WTC11 (cell line): ENCODE data around the gene MMP23B. TPM values are rescaled to one million over a fixed set of nuclear protein-coding genes. Genes with fewer than 3 reads are reported as not detected.
A peak's percentile ranks its signal among the peaks of the same experiment; 100 is the strongest.

Experiments used
- ATAC-seq: fragments of 200-7000 bp; cut with Tn5 transposase; 2 replicates; pipeline ENCODE4 v1.10.0; 2021; ENCODE audit warnings: mild to moderate bottlenecking, moderate library complexity
- CTCF ChIA-PET: fragments of 300-600 bp; sonication (Branson Sonifier 250); formaldehyde crosslinking; loops from one replicate; lab custom pipeline; 2021; ENCODE audit warnings: antibody characterized with exemption; lab: Charles Lee
- POLR2A ChIA-PET: fragments of 350-600 bp; sonication (Branson Sonifier 250); formaldehyde crosslinking; loops from one replicate; lab custom pipeline; 2021; ENCODE audit warnings: antibody characterized with exemption; lab: Charles Lee
- DNase-seq: peaks from one replicate; pipeline ENCODE4 v3.0.0; 2021; ENCODE audit warnings: low spot score
- H3K27ac Mint-ChIP-seq: 2 replicates; pipeline ENCODE4 v1.8.0; 2021; ENCODE audit warnings: mixed read lengths
- H3K27me3 Mint-ChIP-seq: 2 replicates; pipeline ENCODE4 v1.8.0; 2021; ENCODE audit warnings: low read depth, mild to moderate bottlenecking, moderate library complexity, mixed read lengths
- H3K36me3 Mint-ChIP-seq: 2 replicates; pipeline ENCODE4 v1.8.0; 2021; ENCODE audit warnings: mixed read lengths
- H3K4me1 Mint-ChIP-seq: 2 replicates; pipeline ENCODE4 v1.8.0; 2022; ENCODE audit warnings: mixed read lengths
- H3K4me3 Mint-ChIP-seq: 2 replicates; pipeline ENCODE4 v1.8.0; 2021; ENCODE audit warnings: mild to moderate bottlenecking, moderate library complexity, mixed read lengths
- H3K9me3 Mint-ChIP-seq: 2 replicates; pipeline ENCODE4 v1.8.0; 2021; ENCODE audit warnings: mixed read lengths
- ESRRA ChIP-seq: sonication (generic); formaldehyde crosslinking; IDR thresholded peaks from 2 replicates; pipeline ENCODE4 v1.8.1; 2022; ENCODE audit warnings: mild to moderate bottlenecking, missing genetic modification reagents, borderline replicate concordance
- GRHL2 ChIP-seq: fragments of 250-450 bp; sonication (Bioruptor Pico); IDR thresholded peaks from 2 replicates; pipeline ENCODE4 v1.8.0; 2022; ENCODE audit warnings: mild to moderate bottlenecking, moderate library complexity; ENCODE audit not compliant: insufficient replicate concordance, severe bottlenecking
- JAZF1 ChIP-seq: fragments of 250-450 bp; sonication (Bioruptor Pico); IDR thresholded peaks from 2 replicates; pipeline ENCODE4 v1.9.0; 2021; ENCODE audit warnings: moderate library complexity, mild to moderate bottlenecking, inconsistent platforms
- MXD4 ChIP-seq: fragments of 250-450 bp; sonication (Bioruptor Pico); IDR thresholded peaks from 2 replicates; pipeline ENCODE4 v1.8.0; 2021; ENCODE audit warnings: mild to moderate bottlenecking, moderate library complexity, borderline replicate concordance
- NFE2L1 ChIP-seq: sonication (generic); formaldehyde crosslinking; IDR thresholded peaks from 2 replicates; pipeline ENCODE4 v1.8.1; 2023; ENCODE audit warnings: missing genetic modification reagents
- SMAD3 ChIP-seq: sonication (generic); formaldehyde crosslinking; IDR thresholded peaks from 2 replicates; pipeline ENCODE4 v1.8.0; 2022; ENCODE audit warnings: missing genetic modification reagents, mild to moderate bottlenecking, borderline replicate concordance
- SOX15 ChIP-seq: fragments of 250-450 bp; sonication (Bioruptor Pico); IDR thresholded peaks from 2 replicates; pipeline ENCODE4 v1.9.0; 2021; ENCODE audit warnings: mild to moderate bottlenecking
- SP1 ChIP-seq: sonication (generic); formaldehyde crosslinking; conservative IDR thresholded peaks from 2 replicates; pipeline ENCODE4 v1.8.1; 2022; ENCODE audit warnings: missing genetic modification reagents
- ZNF396 ChIP-seq: fragments of 250-450 bp; sonication (Bioruptor Pico); IDR thresholded peaks from 2 replicates; pipeline ENCODE4 v1.8.0; 2021; ENCODE audit warnings: mild to moderate bottlenecking, moderate library complexity, borderline replicate concordance
- total RNA-seq: library from RNA; stranded (reverse); gene quantifications from 3 replicates; pipeline ENCODE4 v1.2.3, GENCODE V29; 2021
- TF ChIP-seq, protein P1 (sequence below): sonication (generic); formaldehyde crosslinking; IDR thresholded peaks from 2 replicates; pipeline ENCODE4 v1.8.0; 2022; ENCODE audit warnings: mild to moderate bottlenecking, missing genetic modification reagents
- TF ChIP-seq, protein P2 (sequence below): sonication (generic); formaldehyde crosslinking; IDR thresholded peaks from 2 replicates; pipeline ENCODE4 v1.8.1; 2022; ENCODE audit warnings: low read depth, mild to moderate bottlenecking, moderate library complexity, missing genetic modification reagents, borderline replicate concordance

Gene MMP23B
- total RNA-seq, 1 experiment from 2014 or later, result 20.0 TPM

DNA sequence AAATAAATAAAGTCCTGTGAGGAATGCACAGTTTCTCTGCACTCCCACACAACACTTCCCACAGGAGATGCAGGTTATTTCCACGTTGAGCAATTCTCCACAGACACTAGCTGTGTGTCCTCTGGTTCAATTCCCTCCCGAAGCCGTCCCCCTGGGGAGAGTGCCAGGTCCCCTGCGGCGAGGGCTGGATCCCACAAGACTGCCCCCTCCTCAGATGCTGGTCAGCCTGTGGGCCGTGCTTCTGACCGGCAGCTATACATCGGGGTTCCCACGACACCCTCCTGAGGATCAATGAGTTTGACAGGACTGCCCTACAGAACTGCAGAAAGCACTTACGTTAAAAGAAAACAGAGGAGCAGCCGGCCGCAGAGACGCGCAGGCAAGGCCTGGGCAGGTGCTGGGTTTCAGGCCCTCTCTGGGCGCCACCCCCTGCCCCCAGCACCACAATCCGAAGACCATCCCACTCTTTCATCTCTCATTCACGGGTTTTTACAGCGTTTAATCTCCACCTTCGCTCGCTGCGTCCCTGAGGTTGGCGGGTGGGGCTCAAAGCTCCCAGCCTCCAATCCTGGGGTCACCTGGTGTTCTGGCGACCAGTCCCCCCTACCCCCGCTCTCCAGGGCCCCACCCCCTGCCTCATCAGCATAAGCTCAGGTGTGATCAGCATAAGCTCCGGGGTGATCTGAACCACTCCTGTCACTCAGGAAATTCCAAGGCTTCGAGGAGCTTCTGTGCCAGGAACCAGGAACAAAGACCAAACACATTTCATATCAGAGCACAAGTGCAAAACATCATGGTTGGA lies 51.3 kb downstream of the MMP23B start:
- TF ChIP-seq NFE2L1 (CRISPR knock-in tag) (no peak), ESRRA (CRISPR knock-in tag) (no peak), GRHL2 (CRISPR knock-in tag) (no peak), MXD4 (CRISPR knock-in tag) (no peak), SMAD3 (no peak), SP1 (CRISPR knock-in tag) (no peak), ZNF396 (CRISPR knock-in tag) (no peak), SOX15 (CRISPR knock-in tag) (no peak), JAZF1 (CRISPR knock-in tag) (no peak)
- TF ChIP-seq, protein P1, sequence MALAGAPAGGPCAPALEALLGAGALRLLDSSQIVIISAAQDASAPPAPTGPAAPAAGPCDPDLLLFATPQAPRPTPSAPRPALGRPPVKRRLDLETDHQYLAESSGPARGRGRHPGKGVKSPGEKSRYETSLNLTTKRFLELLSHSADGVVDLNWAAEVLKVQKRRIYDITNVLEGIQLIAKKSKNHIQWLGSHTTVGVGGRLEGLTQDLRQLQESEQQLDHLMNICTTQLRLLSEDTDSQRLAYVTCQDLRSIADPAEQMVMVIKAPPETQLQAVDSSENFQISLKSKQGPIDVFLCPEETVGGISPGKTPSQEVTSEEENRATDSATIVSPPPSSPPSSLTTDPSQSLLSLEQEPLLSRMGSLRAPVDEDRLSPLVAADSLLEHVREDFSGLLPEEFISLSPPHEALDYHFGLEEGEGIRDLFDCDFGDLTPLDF (CRISPR knock-in tag), result no peak
- TF ChIP-seq, protein P2, sequence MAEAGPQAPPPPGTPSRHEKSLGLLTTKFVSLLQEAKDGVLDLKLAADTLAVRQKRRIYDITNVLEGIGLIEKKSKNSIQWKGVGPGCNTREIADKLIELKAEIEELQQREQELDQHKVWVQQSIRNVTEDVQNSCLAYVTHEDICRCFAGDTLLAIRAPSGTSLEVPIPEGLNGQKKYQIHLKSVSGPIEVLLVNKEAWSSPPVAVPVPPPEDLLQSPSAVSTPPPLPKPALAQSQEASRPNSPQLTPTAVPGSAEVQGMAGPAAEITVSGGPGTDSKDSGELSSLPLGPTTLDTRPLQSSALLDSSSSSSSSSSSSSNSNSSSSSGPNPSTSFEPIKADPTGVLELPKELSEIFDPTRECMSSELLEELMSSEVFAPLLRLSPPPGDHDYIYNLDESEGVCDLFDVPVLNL, result no peak
- CTCF ChIA-PET, result interaction anchor here (0.6 to 1.4 kb wide), 6 partner anchors 18 to 491 kb away, joined by 3 to 11 read pairs (median 3); partner anchors contain the start of genes CALML6 and CDK11A
- Mint-ChIP-seq H3K27ac (peak overlapping the region; percentile 95), H3K36me3 (no peaks in the 10 kb centered on the region), H3K27me3 (no peaks in the 10 kb centered on the region), H3K9me3 (no peaks in the 10 kb centered on the region), H3K4me3 (peak overlapping the region; percentile 54), H3K4me1 (peaks cover 31% of the 10 kb centered on the region)
- POLR2A ChIA-PET, result no interaction called here
- DNase-seq (peak; percentile 56), ATAC-seq (peak; percentile 72)

Other genes with a start within 250 kb of the MMP23B start
- gene CCNL2, start 232.8 kb upstream of the MMP23B start, total RNA-seq, result 117 to 142 TPM (median 117 TPM) in 3 replicates
- 126 to 156 TPM (median 134 TPM) in 3 replicates for gene MRPL20, start 224.9 kb upstream of the MMP23B start, total RNA-seq
- gene ANKRD65, start 210.9 kb upstream of the MMP23B start, total RNA-seq, result 1.6 to 2.8 TPM (median 1.9 TPM) in 3 replicates
- 28.3 to 35.5 TPM (median 28.3 TPM) in 3 replicates for gene VWA1, start 196.5 kb upstream of the MMP23B start, total RNA-seq
- 0.60 to 0.94 TPM (median 0.61 TPM) in 3 replicates for gene ATAD3C, start 182.5 kb upstream of the MMP23B start, total RNA-seq
- 47.9 to 63.6 TPM (median 48.5 TPM) in 3 replicates for gene ATAD3B, start 160.4 kb upstream of the MMP23B start, total RNA-seq
- 56.1 to 71.2 TPM (median 58.7 TPM) in 3 replicates for gene ATAD3A, start 120.0 kb upstream of the MMP23B start, total RNA-seq
- gene TMEM240, start 91.5 kb upstream of the MMP23B start, total RNA-seq, result 6.6 to 8.8 TPM (median 8.0 TPM) in 3 replicates
- gene SSU72, start 57.3 kb upstream of the MMP23B start, total RNA-seq, result 150 to 158 TPM (median 150 TPM) in 3 replicates
- 30.4 to 37.5 TPM (median 34.9 TPM) in 3 replicates for gene FNDC10, start 32.0 kb upstream of the MMP23B start, total RNA-seq
- gene MIB2, start 16.7 kb upstream of the MMP23B start, total RNA-seq, result 90.6 to 120 TPM (median 113 TPM) in 3 replicates
- gene CDK11B, start 26.8 kb downstream of the MMP23B start, total RNA-seq, result 39.5 to 41.2 TPM (median 40.7 TPM) in 3 replicates
- 51.3 to 51.6 TPM (median 51.6 TPM) in 3 replicates for gene SLC35E2B, start 60.6 kb downstream of the MMP23B start, total RNA-seq
- 47.8 to 54.7 TPM (median 52.0 TPM) in 3 replicates for gene CDK11A, start 92.2 kb downstream of the MMP23B start, total RNA-seq
- gene NADK, start 146.3 kb downstream of the MMP23B start, total RNA-seq, result 106 to 124 TPM (median 119 TPM) in 3 replicates